Measurements from ENCODE around the gene CHN2. TPM values are rescaled to one million over a fixed set of nuclear protein-coding genes. Genes with fewer than 3 reads are reported as not detected.

Gene CHN2
- total RNA-seq = 1 to 10 TPM; 4.1 to 5.3 TPM
- polyA plus RNA-seq = 30.4 TPM

GRCh38 chr7:29194594-29195427 lies at the start of gene CHN2:
TSS of gene CHN2 (plus strand) at chr7:29194775.
- ChIA-PET CTCF (interaction anchor here (2.4 kb wide), 1 partner anchor 214 kb away, joined by 13 read pairs; no protein-coding TSS in a partner anchor), POLR2A (interaction anchor here (1.4 kb wide), 1 partner anchor 10 kb away, joined by 3 read pairs; no protein-coding TSS in a partner anchor)
- Histone ChIP-seq H3K27ac (ENCODE audit: low read depth, low read length) (peak within 1 kb of the TSS; percentile 54), H3K27me3 (ENCODE audit: insufficient read depth, low read length, poor library complexity, severe bottlenecking) (no peaks in the 10 kb centered on the region), H3K9me3 (ENCODE audit: low read length) (no peaks in the 10 kb centered on the region), H3K4me3 (ENCODE audit: low read length) (peak within 1 kb of the TSS; percentile 67), H3K4me1 (ENCODE audit: insufficient read depth, low read length) (peaks cover 17% of the 10 kb centered on the region), H3K36me3 (ENCODE audit: insufficient read depth, low read length) (no peaks in the 10 kb centered on the region)
- Mint-ChIP-seq H3K4me1 (peaks cover 36 to 66% (median 41%) of the 10 kb centered on the region in 3 donors), H3K36me3 (peaks cover 0 to 8% (median 0%) of the 10 kb centered on the region in 3 donors), H3K4me3 (peak within 1 kb of the TSS; percentile 93 to 99 (median 95)), H3K27ac (peak within 1 kb of the TSS; percentile 81 to 96 (median 92)), H3K27me3 (peaks cover 0 to 4% of the 10 kb centered on the region in 2 donors), H3K9me3 (peaks cover 0 to 2% (median 0%) of the 10 kb centered on the region in 5 donors)
- peak; percentile 15 to 82 (median 57) for DNase-seq

- H3K27ac ChIP-seq (ENCODE audit: low read depth, low read length) = no peak overlapping the region
- no peaks in the 10 kb centered on the region for H3K9me3 ChIP-seq (ENCODE audit: low read length)
- POLR2A ChIA-PET = no interaction called here
- CTCF ChIA-PET = no interaction called here
- DNase-seq = no peak
- no peaks in the 10 kb centered on the region for H3K4me1 ChIP-seq (ENCODE audit: insufficient read depth, low read length)
- Mint-ChIP-seq H3K27me3 (peaks cover 49 to 76% of the 10 kb centered on the region in 2 donors), H3K27ac (no peak overlapping the region), H3K9me3 (peaks cover 0 to 3% (median 0%) of the 10 kb centered on the region in 5 donors), H3K36me3 (no peaks in the 10 kb centered on the region), H3K4me1 (peaks cover 3 to 13% (median 12%) of the 10 kb centered on the region in 3 donors), H3K4me3 (no peak overlapping the region)
- peaks cover 3% of the 10 kb centered on the region for H3K27me3 ChIP-seq (ENCODE audit: insufficient read depth, low read length, poor library complexity, severe bottlenecking)
- H3K4me3 ChIP-seq (ENCODE audit: low read length) = no peak overlapping the region
- H3K36me3 ChIP-seq (ENCODE audit: insufficient read depth, low read length) = no peaks in the 10 kb centered on the region
Measured at GRCh38 chr7:29145553-29146056, 49.0 kb upstream of the CHN2 start.

- no peak within 1 kb of the TSS for H3K27ac Mint-ChIP-seq
- Histone ChIP-seq H3K9me3 (ENCODE audit: low read length) (no peaks in the 10 kb centered on the region), H3K4me1 (ENCODE audit: insufficient read depth, low read length) (no peaks in the 10 kb centered on the region), H3K27ac (ENCODE audit: low read depth, low read length) (peak within 1 kb of the TSS; percentile 24), H3K4me3 (ENCODE audit: low read length) (no peak within 1 kb of the TSS), H3K36me3 (ENCODE audit: insufficient read depth, low read length) (no peaks in the 10 kb centered on the region), H3K27me3 (ENCODE audit: insufficient read depth, low read length, poor library complexity, severe bottlenecking) (peaks cover 3% of the 10 kb centered on the region)
- peaks cover 3 to 13% (median 12%) of the 10 kb centered on the region in 3 donors for H3K4me1 Mint-ChIP-seq
- peaks cover 0 to 3% (median 0%) of the 10 kb centered on the region in 5 donors for H3K9me3 Mint-ChIP-seq
- ChIA-PET POLR2A (no interaction called here), CTCF (no interaction called here)
- H3K27me3 Mint-ChIP-seq = peaks cover 49 to 71% of the 10 kb centered on the region in 2 donors
- peak within 1 kb of the TSS in 3 of 7 donors; percentile 5 to 16 (median 8) for H3K4me3 Mint-ChIP-seq
- no peak for DNase-seq
- H3K36me3 Mint-ChIP-seq = no peaks in the 10 kb centered on the region
Measured at GRCh38 chr7:29146057-29146706, 48.4 kb upstream of the CHN2 start, which contains the start of gene CPVL. TSS of gene CPVL (minus strand) at chr7:29146537. CDS start at chr7:29121061, 25,476 bp downstream.

- peaks cover 0 to 2% (median 0%) of the 10 kb centered on the region in 5 donors for H3K9me3 Mint-ChIP-seq
- ChIA-PET CTCF (no interaction called here), POLR2A (no interaction called here)
- H3K27me3 Mint-ChIP-seq = peaks cover 49 to 72% of the 10 kb centered on the region in 2 donors
- peaks cover 3 to 13% (median 12%) of the 10 kb centered on the region in 3 donors for H3K4me1 Mint-ChIP-seq
- no peaks in the 10 kb centered on the region for H3K36me3 Mint-ChIP-seq
- Histone ChIP-seq H3K27ac (ENCODE audit: low read depth, low read length) (no peak overlapping the region), H3K36me3 (ENCODE audit: insufficient read depth, low read length) (no peaks in the 10 kb centered on the region), H3K4me3 (ENCODE audit: low read length) (no peak overlapping the region), H3K9me3 (ENCODE audit: low read length) (no peaks in the 10 kb centered on the region), H3K4me1 (ENCODE audit: insufficient read depth, low read length) (no peaks in the 10 kb centered on the region), H3K27me3 (ENCODE audit: insufficient read depth, low read length, poor library complexity, severe bottlenecking) (peaks cover 3% of the 10 kb centered on the region)
- no peak overlapping the region for H3K27ac Mint-ChIP-seq
- no peak for DNase-seq
- no peak overlapping the region for H3K4me3 Mint-ChIP-seq
Measured at GRCh38 chr7:29146888-29147609, 47.5 kb upstream of the CHN2 start.

- Histone ChIP-seq H3K4me3 (ENCODE audit: low read length) (no peak overlapping the region), H3K27me3 (ENCODE audit: insufficient read depth, low read length, poor library complexity, severe bottlenecking) (peaks cover 3% of the 10 kb centered on the region), H3K27ac (ENCODE audit: low read depth, low read length) (no peak overlapping the region), H3K36me3 (ENCODE audit: insufficient read depth, low read length) (no peaks in the 10 kb centered on the region), H3K4me1 (ENCODE audit: insufficient read depth, low read length) (no peaks in the 10 kb centered on the region), H3K9me3 (ENCODE audit: low read length) (no peaks in the 10 kb centered on the region)
- H3K36me3 Mint-ChIP-seq = peaks cover 0 to 1% (median 0%) of the 10 kb centered on the region in 3 donors
- H3K4me1 Mint-ChIP-seq = peaks cover 3 to 13% (median 12%) of the 10 kb centered on the region in 3 donors
- no peak overlapping the region for H3K4me3 Mint-ChIP-seq
- no peak for DNase-seq
- ChIA-PET CTCF (no interaction called here), POLR2A (no interaction called here)
- H3K9me3 Mint-ChIP-seq = no peaks in the 10 kb centered on the region
- peaks cover 49 to 72% of the 10 kb centered on the region in 2 donors for H3K27me3 Mint-ChIP-seq
- no peak overlapping the region for H3K27ac Mint-ChIP-seq
Measured at GRCh38 chr7:29147821-29148220, 46.8 kb upstream of the CHN2 start.

- ChIA-PET POLR2A (no interaction called here), CTCF (interaction anchor here (2.2 kb wide), 1 partner anchor 260 kb away, joined by 5 read pairs; no protein-coding TSS in a partner anchor)
- Mint-ChIP-seq H3K4me3 (no peak overlapping the region), H3K36me3 (peaks cover 0 to 1% (median 0%) of the 10 kb centered on the region in 3 donors), H3K9me3 (no peaks in the 10 kb centered on the region), H3K27me3 (peaks cover 40 to 61% of the 10 kb centered on the region in 2 donors), H3K4me1 (peaks cover 3 to 13% (median 12%) of the 10 kb centered on the region in 3 donors), H3K27ac (no peak overlapping the region)
- no peak overlapping the region for H3K27ac ChIP-seq (ENCODE audit: low read depth, low read length)
- no peaks in the 10 kb centered on the region for H3K4me1 ChIP-seq (ENCODE audit: insufficient read depth, low read length)
- no peaks in the 10 kb centered on the region for H3K9me3 ChIP-seq (ENCODE audit: low read length)
- no peak overlapping the region for H3K4me3 ChIP-seq (ENCODE audit: low read length)
- no peak for DNase-seq
- peaks cover 3% of the 10 kb centered on the region for H3K27me3 ChIP-seq (ENCODE audit: insufficient read depth, low read length, poor library complexity, severe bottlenecking)
- no peaks in the 10 kb centered on the region for H3K36me3 ChIP-seq (ENCODE audit: insufficient read depth, low read length)
Measured at GRCh38 chr7:29149036-29149435, 45.5 kb upstream of the CHN2 start.

GRCh38 chr7:29150856-29151255 lies 43.7 kb upstream of the CHN2 start:
- peaks cover 0 to 1% (median 0%) of the 10 kb centered on the region in 3 donors for H3K36me3 Mint-ChIP-seq
- H3K4me3 ChIP-seq (ENCODE audit: low read length) = no peak overlapping the region
- H3K9me3 ChIP-seq (ENCODE audit: low read length) = no peaks in the 10 kb centered on the region
- H3K27ac ChIP-seq (ENCODE audit: low read depth, low read length) = no peak overlapping the region
- no peaks in the 10 kb centered on the region for H3K9me3 Mint-ChIP-seq
- no peaks in the 10 kb centered on the region for H3K4me1 ChIP-seq (ENCODE audit: insufficient read depth, low read length)
- H3K4me1 Mint-ChIP-seq = peaks cover 4 to 10% (median 10%) of the 10 kb centered on the region in 3 donors
- no peaks in the 10 kb centered on the region for H3K36me3 ChIP-seq (ENCODE audit: insufficient read depth, low read length)
- H3K27ac Mint-ChIP-seq = no peak overlapping the region
- POLR2A ChIA-PET = no interaction called here
- H3K4me3 Mint-ChIP-seq = no peak overlapping the region
- no peak for DNase-seq
- H3K27me3 ChIP-seq (ENCODE audit: insufficient read depth, low read length, poor library complexity, severe bottlenecking) = peaks cover 3% of the 10 kb centered on the region
- CTCF ChIA-PET = interaction anchor here (2.2 kb wide), 1 partner anchor 258 kb away, joined by 5 read pairs; no protein-coding TSS in a partner anchor
- peaks cover 28 to 44% of the 10 kb centered on the region in 2 donors for H3K27me3 Mint-ChIP-seq

Measured in CD8-positive, alpha-beta memory T cell (primary cell).